Lower leg skin (tissue), 3 donors: ENCODE results near the gene POLR3E.

Source experiments
- CTCF ChIP-seq, 3 donors: fragments of 450-650 bp; IDR thresholded peaks; one replicate each; pipeline ENCODE4 v1.5.1; 2016; ENCODE audit warnings: antibody characterized with exemption in 3 of 3, mild to moderate bottlenecking in 3 of 3, moderate library complexity in 2 of 3
- POLR2A ChIP-seq, 2 donors: fragments of 450-650 bp; IDR thresholded peaks; one replicate each; pipeline ENCODE4 v1.6.1; 2016 to 2017; ENCODE audit warnings: antibody characterized with exemption in 2 of 2, mild to moderate bottlenecking in 1 of 2, moderate library complexity in 1 of 2

- no peak for TF ChIP-seq CTCF (IDR thresholded peaks at IDR 0.05)
- TF ChIP-seq POLR2A (IDR thresholded peaks at IDR 0.05), result no peak
Measured at GRCh38 chr16:22278441-22279230, 18.6 kb upstream of the POLR3E start.
